Cardiac fibroblast (primary cell): ENCODE data around the gene B4GALNT1.
A peak's percentile ranks its signal among the peaks of the same experiment; 100 is the strongest.
"Not testable (repeated sequence)": the region's sequence is repeated elsewhere in the genome, so short reads cannot be mapped to it uniquely, and the experiment has no call there.

Experiments
- DNase-seq, 2 donors: peaks; one replicate each; pipeline versions ENCODE4 v3.0.0 to v3.0.0-alpha.2; 2010; ENCODE audit warnings: low read depth in 2 of 2
- H3K4me3 ChIP-seq, 2 donors: replicated peaks in 1 of 2; 1 replicate in 1 of 2; 2 replicates in 1 of 2; pipeline ENCODE4 v1.5.1; 2011; ENCODE audit warnings: low read depth in 2 of 2, low read length in 2 of 2, mild to moderate bottlenecking in 2 of 2, moderate library complexity in 1 of 2
- TF ChIP-seq, protein P1 (sequence below): IDR thresholded peaks from one replicate; pipeline ENCODE4 v1.5.1; 2011; ENCODE audit warnings: low read depth, mild to moderate bottlenecking, low read length, inconsistent platforms

B4GALNT1 gene

DNA sequence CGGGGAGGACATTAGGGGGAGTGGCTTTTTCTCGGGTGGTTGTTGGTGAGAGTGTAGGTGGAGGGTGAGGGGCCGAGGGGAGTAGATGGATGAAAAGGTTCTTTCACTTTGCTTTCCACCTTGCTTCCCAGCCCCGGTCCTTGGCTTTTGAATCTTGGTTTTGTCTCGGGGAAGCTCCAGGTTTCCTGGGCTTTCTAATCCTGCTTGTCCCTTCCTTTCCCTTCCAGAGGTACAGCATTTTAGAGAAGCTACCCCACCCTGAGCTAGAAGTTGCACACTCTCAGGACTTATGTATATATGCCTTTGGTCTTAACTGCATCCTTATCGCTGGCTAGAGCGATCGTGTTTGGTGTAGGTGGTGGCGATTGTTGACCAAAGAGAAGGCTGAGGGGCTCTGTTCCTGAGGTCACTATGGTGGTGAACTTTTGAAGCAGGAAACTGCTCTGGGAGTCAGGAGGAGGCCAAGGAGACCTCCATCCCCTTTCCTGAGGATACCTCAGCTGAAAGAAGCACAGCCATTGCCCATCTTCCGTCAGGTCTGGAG is 41.1 kb downstream of the B4GALNT1 start:
- TF ChIP-seq, protein P1, sequence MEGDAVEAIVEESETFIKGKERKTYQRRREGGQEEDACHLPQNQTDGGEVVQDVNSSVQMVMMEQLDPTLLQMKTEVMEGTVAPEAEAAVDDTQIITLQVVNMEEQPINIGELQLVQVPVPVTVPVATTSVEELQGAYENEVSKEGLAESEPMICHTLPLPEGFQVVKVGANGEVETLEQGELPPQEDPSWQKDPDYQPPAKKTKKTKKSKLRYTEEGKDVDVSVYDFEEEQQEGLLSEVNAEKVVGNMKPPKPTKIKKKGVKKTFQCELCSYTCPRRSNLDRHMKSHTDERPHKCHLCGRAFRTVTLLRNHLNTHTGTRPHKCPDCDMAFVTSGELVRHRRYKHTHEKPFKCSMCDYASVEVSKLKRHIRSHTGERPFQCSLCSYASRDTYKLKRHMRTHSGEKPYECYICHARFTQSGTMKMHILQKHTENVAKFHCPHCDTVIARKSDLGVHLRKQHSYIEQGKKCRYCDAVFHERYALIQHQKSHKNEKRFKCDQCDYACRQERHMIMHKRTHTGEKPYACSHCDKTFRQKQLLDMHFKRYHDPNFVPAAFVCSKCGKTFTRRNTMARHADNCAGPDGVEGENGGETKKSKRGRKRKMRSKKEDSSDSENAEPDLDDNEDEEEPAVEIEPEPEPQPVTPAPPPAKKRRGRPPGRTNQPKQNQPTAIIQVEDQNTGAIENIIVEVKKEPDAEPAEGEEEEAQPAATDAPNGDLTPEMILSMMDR, result no peak
- peak overlapping the region; percentile 75 to 88 for H3K4me3 ChIP-seq
- DNase-seq, result no peak

DNA sequence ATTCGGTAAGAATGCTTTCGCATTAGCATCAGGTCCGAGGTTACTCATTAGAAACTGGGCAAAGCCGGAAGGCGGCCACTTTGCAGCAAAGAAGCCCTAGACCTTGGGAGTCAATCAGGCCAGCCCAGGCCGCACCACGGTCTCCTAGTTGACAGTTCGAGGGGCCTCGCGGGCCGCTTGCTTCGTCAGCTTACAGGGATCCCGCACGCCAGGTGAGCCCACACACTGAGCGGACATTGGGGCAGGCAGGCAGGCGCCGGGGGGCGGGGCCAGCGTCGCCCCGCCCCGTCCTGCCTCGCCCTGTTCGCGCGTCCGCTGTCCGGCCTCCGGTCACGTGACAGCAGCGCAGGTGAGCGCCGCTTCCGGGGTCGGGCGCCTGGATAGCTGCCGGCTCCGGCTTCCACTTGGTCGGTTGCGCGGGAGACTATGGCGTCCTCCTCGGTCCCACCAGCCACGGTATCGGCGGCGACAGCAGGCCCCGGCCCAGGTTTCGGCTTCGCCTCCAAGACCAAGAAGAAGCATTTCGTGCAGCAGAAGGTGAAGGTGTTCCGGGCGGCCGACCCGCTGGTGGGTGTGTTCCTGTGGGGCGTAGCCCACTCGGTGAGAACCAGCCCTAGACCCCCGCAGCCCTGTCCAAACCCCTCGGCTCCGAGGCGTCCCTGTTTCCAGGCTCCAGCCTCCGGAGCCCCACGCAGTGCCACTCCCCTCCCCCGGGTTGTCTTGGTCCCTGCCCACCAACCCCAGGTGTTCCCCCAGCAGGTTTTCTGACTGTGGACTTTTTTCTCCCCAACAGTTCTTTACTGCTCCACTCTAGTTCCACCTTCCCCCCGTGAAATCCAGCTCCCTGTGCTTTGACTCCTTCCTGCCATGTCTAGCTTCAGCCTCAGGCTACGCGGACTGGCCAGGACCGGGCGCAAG is 41.9 kb downstream of the B4GALNT1 start, which contains the start of gene PIP4K2C:
Gene PIP4K2C, plus strand, starts transcription at position 329 of the 918 bp plus-strand sequence. Its CDS starts 98 bp downstream, at position 427.
- peak; percentile 33 to 56 for DNase-seq
- H3K4me3 ChIP-seq, result peak within 1 kb of the TSS; percentile 75 to 88
- TF ChIP-seq, protein P1, result no peak

DNA sequence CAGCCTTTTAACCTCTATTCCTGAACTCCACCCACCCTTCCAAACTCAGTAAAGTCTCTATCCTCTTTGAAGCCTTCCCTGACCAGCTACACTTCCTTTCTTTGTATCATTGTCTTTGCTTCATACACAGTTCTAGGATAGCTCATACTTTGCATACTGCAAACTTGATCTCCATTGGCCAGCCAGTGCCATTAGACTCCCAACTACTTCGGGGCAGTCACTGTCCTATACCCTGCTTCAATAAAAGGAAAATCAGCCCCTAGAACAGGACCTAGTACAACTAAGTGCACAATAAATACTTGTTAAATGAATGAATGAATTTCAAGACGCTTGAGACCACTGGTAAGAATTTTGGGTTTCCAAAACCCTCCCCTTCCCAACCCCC is 42.5 kb downstream of the B4GALNT1 start:
- TF ChIP-seq, protein P1, result no peak
- no peak for DNase-seq
- H3K4me3 ChIP-seq, result peak overlapping the region; percentile 75 to 88

DNA sequence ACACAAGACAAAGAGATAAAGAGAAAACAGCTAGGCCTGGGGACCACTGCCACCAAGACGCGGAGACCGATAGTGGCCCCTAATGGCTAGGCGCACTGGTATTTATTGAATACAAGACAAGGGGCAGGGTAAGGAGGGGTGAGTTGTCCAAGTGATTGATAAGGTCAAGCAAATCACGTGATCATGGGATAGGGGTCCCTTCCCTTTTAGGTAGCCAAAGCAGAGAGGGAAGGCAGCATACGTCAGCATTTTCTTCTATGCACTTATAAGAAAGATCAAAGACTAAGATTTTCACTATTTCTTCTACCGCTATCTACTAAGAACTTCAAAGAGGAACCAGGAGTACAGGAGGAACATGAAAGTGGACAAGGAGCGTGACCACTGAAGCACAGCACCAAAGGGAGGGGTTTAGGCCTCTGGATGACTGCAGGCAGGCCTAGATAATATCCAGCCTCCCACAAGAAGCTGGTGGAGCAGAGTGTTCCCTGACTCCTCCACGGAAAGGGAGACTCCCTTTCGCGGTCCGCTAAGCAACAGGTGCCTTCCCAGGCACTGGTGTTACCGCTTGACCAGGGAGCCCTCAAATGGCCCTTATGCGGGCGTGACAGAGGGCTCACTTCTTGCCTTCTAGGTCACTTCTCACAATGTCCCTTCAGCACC is 43.9 kb downstream of the B4GALNT1 start:
- not testable (repeated sequence) for H3K4me3 ChIP-seq, DNase-seq

DNA sequence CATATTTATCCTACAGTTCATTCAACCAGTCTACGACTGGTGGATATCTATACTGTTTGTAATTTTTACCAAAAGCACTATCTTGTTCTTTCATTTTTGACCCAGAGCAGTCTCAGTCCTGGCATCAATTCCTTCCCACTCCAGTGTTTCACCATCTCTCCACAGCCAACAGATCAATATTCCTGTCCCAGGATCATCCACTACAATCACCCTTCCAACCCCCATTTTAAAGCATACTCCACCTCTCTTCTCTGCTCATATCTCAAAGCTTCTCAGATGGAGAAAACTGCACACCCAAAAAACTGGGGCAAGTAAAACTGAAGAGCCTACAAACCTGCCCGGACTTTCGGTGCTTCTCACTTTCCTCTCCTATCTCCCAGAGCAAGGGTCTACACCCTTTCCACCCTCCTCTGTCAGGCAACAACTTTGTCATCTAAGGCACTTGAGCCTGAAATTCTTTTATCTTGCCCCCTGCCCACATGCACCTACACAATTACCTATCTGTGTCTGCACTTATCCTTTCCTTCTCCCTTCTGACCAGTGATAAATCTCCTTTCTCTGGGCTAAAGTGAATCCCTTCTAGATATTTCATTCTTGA is 46.1 kb downstream of the B4GALNT1 start:
- TF ChIP-seq, protein P1, result no peak

DNA sequence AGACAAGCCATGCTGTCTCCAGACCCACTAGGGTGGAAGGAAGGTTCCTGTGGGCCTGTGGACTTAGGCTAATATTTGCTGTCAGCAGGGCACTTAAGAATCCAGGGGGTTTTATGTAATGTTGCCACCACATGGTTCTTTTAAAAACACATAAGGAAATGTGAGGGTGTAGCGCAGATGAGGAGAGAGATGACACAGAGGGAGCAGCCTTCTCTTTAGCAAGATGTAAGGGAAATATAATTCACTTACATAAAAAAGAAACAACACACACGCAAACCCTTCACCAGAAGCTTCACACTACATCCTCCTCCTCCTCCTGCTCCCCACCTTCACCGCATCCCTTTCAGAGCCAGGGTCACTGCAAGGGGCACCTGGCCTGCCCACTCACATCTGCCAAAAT is 46.9 kb downstream of the B4GALNT1 start:
- no peak for DNase-seq
- H3K4me3 ChIP-seq, result no peak overlapping the region
- TF ChIP-seq, protein P1, result no peak

More for the DNA sequence above, 46.1 kb downstream of the B4GALNT1 start:
- no peak overlapping the region for H3K4me3 ChIP-seq
- no peak for DNase-seq
